RWPE1 (cell line): ENCODE data around the gene KCTD5.

Source experiments
- CTCF ChIA-PET: fragments of 350-600 bp; sonication (Branson Sonifier 250); formaldehyde crosslinking; extraction: SDS; loops from one replicate; lab custom pipeline; 2021; lab: Yijun Ruan, JAX
- POLR2A ChIA-PET: fragments of 400-600 bp; formaldehyde crosslinking; extraction: SDS; loops from one replicate; lab custom pipeline; 2020; ENCODE audit warnings: antibody characterized with exemption; ENCODE audit not compliant: low non-redundant PET; lab: Yijun Ruan, JAX
- DNase-seq: peaks from one replicate; pipeline ENCODE4 v3.0.0; 2012; ENCODE audit warnings: low spot score
- H3K27ac ChIP-seq: fragments of 450-650 bp; 2 replicates; pipeline ENCODE4 v1.5.1; 2017
- TF ChIP-seq, protein P1 (sequence below): fragments of 450-650 bp; conservative IDR thresholded peaks from 2 replicates; pipeline ENCODE4 v1.5.1; 2017; ENCODE audit warnings: low read depth, mild to moderate bottlenecking

Gene KCTD5

DNA sequence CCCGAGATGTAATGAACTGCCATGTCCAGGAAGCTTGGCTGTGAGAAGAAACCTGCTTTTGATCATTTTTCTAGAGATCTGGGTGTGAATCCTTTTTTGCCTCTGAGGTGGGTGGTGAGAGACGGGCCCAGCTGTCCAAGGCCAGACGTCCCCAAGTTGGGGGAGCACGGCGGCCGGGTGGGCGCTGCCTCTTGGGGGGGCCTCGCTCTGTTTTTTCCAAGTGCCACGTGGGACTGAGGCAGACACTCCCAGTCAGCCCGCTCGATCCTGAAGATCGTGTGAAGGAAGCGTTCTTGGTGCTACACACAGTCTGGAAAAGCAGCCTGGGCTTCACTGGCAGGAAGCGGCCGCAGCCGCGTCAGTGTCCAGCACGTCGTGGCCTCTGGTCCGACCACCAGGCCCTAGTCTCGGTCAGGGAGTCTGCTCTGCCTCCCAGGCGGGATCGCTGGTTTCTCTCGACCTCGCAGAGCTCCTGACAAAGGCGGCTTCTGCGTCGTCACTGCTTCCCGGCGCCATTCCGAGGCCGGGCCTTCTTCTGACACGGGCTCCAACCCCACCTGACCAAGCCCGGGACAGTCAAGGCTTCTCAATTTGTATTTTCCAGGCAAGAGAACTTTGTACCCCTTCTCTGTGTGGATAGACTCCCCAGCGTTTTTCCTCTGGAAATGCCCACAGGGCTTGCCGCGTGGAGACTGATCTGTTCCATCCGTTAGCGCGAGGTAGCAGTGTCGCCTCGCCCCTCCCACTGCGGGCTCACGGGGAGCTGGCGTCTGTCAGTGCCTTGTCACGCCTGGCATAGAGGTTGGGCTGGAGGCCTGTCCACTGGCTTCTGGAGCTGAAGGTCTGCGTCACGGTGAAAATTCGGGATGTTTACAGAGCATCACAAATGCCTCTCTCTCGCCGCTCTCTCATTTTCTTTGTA, 25.3 kb downstream of the KCTD5 start:
- POLR2A ChIA-PET: no interaction called here
- no peak for DNase-seq
- CTCF ChIA-PET: interaction anchor here (0.6 kb wide), 1 partner anchor 13 kb away, joined by 4 read pairs; no protein-coding TSS in a partner anchor
- H3K27ac ChIP-seq: peak overlapping the region; percentile 33
- TF ChIP-seq, protein P1, sequence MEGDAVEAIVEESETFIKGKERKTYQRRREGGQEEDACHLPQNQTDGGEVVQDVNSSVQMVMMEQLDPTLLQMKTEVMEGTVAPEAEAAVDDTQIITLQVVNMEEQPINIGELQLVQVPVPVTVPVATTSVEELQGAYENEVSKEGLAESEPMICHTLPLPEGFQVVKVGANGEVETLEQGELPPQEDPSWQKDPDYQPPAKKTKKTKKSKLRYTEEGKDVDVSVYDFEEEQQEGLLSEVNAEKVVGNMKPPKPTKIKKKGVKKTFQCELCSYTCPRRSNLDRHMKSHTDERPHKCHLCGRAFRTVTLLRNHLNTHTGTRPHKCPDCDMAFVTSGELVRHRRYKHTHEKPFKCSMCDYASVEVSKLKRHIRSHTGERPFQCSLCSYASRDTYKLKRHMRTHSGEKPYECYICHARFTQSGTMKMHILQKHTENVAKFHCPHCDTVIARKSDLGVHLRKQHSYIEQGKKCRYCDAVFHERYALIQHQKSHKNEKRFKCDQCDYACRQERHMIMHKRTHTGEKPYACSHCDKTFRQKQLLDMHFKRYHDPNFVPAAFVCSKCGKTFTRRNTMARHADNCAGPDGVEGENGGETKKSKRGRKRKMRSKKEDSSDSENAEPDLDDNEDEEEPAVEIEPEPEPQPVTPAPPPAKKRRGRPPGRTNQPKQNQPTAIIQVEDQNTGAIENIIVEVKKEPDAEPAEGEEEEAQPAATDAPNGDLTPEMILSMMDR: no peak

DNA sequence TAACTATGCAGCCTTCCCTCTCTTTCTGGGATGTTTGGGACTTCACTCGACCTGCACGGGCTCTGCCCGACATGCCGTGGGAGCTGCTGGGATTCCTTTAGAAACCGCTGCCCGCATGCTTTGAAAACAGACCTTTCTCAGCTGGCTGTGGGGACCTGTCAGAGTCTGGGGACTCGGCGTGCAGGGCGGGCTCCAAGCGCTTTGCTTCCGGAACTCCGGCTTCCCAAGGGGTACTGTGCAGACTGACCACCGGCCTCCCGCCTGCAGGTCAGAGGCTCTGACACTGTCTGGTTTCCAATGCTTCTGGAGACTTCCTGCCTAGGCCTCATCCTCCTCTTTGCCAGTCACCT, 25.9 kb downstream of the KCTD5 start:
- TF ChIP-seq, protein P1: no peak
- ChIA-PET POLR2A (no interaction called here), CTCF (interaction anchor here (0.6 to 1.1 kb wide), 2 partner anchors 9 to 12 kb away, joined by 3 to 4 read pairs; no protein-coding TSS in a partner anchor)
- peak overlapping the region; percentile 33 for H3K27ac ChIP-seq
- DNase-seq: no peak

DNA sequence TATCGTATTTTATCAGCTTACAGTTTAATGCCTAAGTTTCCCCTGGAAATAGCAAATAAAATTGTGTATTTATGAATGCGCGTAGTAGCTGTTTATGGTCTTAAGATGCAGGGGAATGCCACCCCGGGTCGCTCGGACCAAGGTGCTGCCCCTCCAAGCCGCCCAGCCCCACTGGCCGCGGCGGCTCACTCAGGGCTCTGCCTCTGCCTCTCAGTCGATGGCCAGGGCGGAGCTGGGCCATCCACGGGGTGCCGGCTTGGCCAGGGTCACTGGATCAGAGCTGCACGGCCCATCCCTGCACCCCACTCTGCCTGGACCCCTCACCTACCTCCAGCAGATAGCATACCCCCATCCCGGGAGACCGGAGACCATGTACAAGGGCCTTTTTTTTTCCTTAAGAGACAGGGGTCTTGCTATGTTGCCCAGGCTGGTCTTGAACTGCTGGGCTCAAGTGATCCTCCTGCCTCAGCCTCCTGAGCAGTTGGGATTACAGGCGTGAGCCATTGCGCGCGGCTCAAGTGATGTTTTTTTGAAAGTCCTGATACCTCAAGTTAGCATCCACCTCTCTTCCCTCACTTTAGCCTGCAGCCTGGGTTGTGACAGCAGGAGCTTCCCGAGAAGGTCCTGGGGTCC, 26.7 kb downstream of the KCTD5 start:
- DNase-seq: no peak
- ChIA-PET POLR2A (interaction anchor here (0.5 kb wide), 1 partner anchor 59 kb away, joined by 5 read pairs; no protein-coding TSS in a partner anchor), CTCF (interaction anchor here (1.1 kb wide), 1 partner anchor 9 kb away, joined by 3 read pairs; no protein-coding TSS in a partner anchor)
- TF ChIP-seq, protein P1: no peak
- H3K27ac ChIP-seq: peak overlapping the region; percentile 43; the same call in 1 of the 2 replicates

GRCh38 chr16:2709588-2709984, 27.3 kb downstream of the KCTD5 start:
- DNase-seq: no peak
- ChIA-PET CTCF (interaction anchor here (1.1 kb wide), 1 partner anchor 10 kb away, joined by 3 read pairs; no protein-coding TSS in a partner anchor), POLR2A (interaction anchor here (0.5 kb wide), 1 partner anchor 58 kb away, joined by 5 read pairs; no protein-coding TSS in a partner anchor)
- TF ChIP-seq, protein P1: no peak
- peak overlapping the region; percentile 43; the same call in 1 of the 2 replicates for H3K27ac ChIP-seq

DNA sequence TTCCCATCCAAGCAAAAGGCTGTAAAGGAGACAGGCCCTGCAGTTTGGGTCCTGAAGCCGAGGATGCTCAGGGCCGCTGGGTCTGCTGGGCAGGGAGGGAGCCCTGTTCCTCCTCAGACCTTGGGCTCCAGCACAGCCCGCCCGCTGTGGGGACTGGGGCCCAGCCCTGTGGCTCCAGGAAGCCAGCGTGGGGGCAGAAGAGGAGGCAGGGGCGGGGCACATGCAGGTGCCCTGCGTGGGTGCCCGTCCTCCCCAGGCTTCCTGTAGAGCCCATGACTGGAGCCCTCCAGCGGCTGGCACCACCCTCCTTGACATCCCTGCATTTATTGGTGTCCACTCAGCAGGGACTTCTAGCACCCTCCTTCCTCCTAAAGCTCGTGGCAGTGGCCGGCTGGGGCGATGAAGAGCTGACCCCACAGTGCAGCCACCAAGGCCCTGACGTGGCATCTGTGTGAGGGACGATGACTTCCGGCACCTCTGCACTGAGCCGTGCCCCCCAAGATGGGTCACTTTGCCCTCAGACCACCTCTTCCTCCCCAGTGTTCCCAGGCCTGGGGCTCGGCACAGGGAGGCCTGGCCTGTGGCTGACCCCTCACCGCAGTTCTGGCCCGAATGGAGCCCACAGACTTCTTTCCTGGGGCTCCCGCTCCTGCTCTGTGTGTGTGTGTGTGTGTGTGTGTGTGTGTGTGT, 27.8 kb downstream of the KCTD5 start:
- ChIA-PET CTCF (no interaction called here), POLR2A (no interaction called here)

More for the DNA sequence above, 27.8 kb downstream of the KCTD5 start:
- TF ChIP-seq, protein P1: no peak
- H3K27ac ChIP-seq: peak overlapping the region; percentile 43
- no peak for DNase-seq
